ENCODE data around the gene TMEM256.

The TMEM256 gene

DNA sequence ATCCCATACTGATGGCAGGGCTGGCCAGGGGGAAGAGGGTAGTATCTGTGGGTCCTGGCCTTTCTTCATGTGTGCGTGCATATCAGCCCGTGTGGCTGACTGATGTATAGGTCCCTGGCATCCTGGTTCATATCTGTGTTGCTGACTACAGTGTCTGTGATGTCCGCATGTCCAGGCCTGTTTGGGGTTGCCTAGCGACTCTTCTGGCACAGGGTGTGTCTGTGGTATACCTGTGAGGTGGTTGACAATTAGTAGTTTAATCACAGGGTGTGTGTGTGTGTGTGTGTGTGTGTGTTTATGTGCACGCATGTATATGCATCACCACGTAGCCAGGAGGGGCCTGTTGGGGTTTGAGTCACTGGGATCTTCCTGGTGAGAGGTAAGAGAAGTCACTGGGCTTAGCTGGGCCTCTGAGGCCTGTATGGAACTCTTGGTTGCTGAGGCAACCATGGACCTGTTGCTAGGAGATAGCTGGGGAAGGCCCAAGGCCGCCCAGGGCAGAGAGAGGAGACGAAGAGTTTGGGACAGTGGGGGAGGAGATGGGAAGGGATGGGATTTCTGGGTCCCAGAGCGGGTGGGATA, 49.5 kb downstream of the TMEM256 start:
- in situ Hi-C loops (cut with HindIII; ENCODE audit: low sequenced_read_pairs) = no loop called here
